ENCODE results near the gene NCBP3.

GRCh38 chr17:3859940-3860339 lies 13.9 kb upstream of the NCBP3 start:
- TF ChIP-seq CTCF (IDR thresholded peaks at IDR 0.05; ENCODE audit: extremely low read depth in 1 of 2, insufficient read depth in 1 of 2, low read depth in 1 of 2, low read length in 2 of 2): no peak
- no peak for TF ChIP-seq EZH2 (IDR thresholded peaks at IDR 0.05; ENCODE audit: borderline replicate concordance, low read depth, low read length, severe bottlenecking)
- TF ChIP-seq POLR2AphosphoS5 (IDR thresholded peaks at IDR 0.05; ENCODE audit: insufficient read depth, low read depth, low read length): no peak
- TF ChIP-seq MAX (IDR thresholded peaks at IDR 0.05; ENCODE audit: insufficient read depth, insufficient read length): no peak
- TF ChIP-seq MYC (IDR thresholded peaks at IDR 0.05; ENCODE audit: low read depth, low read length): no peak
- TF ChIP-seq POLR2A (IDR thresholded peaks at IDR 0.05; ENCODE audit: low read depth, low read length): no peak

Data from endothelial cell of umbilical vein (primary cell).